Fibroblast of skin of right quadriceps (primary cell): ENCODE measurements around the gene IL12RB2.
A peak's percentile ranks its signal among the peaks of the same experiment; 100 is the strongest.

Experiments
- DNase-seq: peaks from one replicate; pipeline ENCODE4 v3.0.0-alpha.2; 2013

Gene IL12RB2

DNA sequence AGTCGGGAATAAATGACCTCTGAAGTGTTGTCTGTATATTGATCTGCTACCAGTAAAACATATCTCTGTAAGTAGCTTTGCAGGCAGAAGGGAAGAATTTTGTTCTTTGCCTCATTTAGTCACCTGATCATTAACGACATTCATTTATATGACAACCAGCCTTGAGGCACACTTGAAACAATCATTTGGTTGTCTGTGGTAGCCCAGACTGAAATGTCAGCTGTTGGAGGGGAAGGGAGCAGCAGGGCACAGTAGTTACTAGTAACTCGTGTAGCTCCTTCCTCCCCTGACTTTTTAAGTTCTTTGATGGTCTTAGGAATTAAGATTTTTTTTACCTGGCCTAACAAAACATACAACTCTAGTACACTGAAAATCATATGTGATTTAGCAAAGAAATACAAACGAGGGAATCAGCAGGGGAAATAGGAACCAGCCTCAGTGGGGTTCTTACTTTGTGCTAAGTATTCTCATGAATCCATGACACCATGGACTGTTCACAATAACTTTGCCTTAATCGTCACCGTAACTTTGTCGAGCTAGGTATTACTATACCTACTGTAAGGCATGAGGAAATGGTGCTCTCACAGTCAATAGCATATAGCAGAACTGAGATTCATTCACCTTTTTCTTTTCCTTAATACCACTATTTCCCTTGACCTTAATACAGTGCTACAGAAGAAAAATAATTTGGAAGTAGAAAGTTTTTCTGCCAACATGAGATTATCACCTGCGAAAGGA, 6.4 kb downstream of the IL12RB2 start:
- DNase-seq = no peak

DNA sequence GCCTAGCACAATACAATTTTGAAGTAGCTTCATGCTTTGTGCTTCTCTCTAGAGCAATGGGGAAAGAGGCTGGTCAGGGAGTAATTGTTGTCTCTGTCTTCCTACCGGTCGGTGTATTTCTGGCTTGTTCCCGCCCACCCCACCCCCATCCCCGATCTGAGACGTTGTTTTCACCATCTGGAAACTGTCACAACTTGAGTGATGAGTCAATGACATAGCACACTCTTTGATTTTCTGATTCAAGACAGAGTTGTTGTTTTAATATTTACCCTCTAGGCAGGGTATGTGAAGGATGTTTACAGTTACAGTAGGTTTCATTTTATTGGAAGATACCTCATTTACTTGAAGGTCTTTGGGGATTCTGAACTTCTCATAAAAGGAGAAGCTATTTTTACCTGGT, 7.0 kb downstream of the IL12RB2 start:
- no peak for DNase-seq

DNA sequence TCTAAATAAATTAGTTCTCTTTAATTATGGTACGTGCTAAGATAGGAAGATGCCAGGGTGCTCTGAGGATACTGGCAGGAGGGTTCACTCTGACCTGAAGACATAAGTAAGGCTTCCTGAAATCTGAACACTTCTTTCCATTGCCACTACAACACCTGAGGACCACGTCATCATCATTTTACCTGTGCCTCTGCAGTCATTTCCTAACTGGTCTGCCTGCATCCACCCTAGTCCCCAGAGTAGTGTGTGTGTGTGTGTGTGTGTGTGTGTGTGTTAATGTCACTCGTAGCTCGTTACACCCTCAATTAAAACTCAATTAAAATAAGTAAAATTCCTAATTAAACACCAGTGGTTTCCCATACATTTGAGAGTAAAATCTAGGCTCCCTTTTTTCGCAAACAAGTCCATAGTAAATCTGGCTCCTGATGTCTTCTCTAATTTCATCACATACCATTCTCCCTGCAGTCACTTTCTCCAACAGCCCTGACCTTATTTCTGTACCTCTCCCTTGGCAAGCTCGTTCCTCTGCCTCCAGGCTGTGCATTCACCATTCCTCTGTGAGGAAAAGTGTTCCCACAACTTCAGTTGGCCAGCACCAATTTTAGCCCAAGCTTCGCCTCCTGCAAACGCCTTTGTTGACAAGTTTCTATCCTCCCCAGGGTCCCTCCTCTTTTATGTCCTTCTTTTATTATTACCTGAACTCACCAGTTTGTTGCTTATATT, 8.7 kb downstream of the IL12RB2 start:
- no peak for DNase-seq

DNA sequence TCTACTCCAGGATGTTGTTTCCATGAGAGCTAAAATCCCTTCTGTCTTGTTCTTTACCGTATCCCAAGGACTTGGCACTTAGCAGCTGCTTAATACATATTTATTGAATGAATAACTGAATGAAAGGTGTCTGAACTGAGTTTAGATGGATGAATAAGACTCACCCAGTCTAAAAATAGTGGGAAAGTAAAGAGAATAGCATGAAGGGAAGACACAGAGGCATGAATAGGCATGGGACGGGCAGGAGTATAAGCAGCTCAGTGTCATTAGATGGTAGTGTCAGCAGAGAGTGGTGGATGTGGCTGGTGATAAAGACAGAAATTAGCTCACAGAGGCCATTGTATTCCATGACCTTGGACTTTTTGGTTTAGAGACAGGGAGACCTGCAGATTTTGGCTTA, 9.2 kb downstream of the IL12RB2 start:
- no peak for DNase-seq

DNA sequence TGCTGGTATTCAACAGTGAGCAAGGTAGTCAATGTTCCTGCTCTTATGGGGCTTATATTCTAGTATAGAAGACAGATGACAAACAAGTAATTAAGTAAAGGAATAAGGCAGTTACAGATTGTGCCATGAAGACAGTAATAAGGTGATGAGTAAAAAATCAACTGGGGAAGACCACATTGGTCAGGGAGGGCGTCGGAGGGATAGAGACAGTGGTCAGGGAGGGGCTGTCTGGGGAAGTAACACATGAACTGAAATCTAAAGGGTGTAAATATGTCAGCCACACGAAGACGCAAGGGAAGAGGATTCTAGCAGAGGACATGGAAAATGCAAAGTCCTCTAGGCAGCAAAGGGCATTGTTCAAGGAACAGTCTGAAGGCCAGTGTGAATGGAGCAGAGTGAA, 10.1 kb downstream of the IL12RB2 start:
- no peak for DNase-seq

DNA sequence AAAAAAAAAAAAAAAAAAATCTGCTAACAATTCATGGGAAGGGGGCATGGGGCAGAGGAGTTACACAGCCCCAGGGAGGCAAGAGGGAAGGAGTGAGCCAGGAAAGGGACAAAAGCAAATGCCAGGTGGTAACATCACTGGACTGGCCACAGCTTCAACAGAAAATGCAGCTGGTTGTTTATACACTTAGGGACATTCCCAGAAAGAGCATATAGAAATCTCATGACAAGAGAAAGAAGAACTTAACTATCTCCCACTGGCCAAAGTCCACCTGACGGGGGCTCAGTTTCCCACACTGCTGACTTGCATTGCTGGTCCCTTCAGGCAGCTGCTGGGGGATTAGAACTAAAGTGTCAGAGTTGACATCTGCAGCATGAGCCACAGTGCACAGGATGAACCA, 14.8 kb downstream of the IL12RB2 start:
- DNase-seq = no peak

DNA sequence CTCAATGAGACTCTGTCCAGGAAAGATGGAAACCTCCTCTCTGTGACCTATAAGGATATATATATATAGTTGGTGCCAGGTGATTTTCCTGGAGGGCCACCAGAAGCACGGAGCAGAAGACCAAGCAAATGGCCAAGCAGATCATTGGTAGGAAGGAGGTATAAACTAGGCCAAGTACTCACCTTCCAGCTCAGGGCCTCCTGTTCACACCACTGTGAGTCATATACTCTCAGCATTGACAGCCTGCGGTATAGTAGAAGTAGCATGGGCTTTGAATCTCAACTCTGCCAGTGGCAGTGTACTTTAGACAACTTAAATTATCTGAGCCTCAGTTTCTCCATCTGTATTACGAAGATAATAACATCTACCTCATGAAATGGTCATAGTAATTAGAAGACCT, 15.4 kb downstream of the IL12RB2 start:
- no peak for DNase-seq

DNA sequence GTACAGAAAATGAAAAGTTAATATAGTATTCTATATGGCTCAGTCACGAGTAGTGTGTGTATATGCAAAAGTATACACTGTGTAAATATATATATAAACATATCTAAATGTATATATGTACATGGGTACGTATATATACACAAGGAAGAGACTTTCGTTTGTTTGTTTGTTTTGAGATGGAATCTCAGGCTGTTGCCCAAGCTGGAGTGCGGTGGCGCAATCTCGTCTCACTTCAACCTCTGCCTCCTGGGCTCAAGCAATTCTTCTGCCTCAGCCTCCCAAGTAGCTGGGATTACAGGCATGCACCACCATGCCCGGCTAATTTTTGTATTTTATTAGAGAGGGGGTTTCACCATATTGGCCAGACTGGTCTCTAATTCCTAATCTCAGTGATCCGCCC, 16.4 kb downstream of the IL12RB2 start:
- DNase-seq = no peak

DNA sequence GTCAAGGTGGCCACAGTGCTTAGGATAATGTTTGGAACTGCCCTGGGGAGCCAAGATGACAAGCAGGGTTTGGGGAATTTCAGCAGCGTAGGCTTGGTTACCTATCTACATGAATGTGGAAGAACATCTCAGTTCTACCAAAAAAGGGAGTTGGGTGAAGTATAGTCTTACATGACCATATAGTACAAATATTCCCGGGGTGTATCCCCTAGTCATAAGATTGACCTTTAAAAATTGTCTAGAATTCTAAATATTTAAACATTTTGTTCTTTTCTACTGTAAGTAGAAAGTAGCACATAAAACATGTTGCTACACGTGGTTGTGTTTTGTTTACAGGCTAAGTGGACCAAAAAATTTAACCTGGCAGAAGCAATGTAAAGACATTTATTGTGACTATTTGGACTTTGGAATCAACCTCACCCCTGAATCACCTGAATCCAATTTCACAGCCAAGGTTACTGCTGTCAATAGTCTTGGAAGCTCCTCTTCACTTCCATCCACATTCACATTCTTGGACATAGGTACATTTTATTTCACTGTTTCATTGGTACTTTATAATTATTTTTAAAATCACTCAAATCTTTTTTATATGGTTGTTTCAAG, 20.3 kb downstream of the IL12RB2 start:
- DNase-seq = no peak

DNA sequence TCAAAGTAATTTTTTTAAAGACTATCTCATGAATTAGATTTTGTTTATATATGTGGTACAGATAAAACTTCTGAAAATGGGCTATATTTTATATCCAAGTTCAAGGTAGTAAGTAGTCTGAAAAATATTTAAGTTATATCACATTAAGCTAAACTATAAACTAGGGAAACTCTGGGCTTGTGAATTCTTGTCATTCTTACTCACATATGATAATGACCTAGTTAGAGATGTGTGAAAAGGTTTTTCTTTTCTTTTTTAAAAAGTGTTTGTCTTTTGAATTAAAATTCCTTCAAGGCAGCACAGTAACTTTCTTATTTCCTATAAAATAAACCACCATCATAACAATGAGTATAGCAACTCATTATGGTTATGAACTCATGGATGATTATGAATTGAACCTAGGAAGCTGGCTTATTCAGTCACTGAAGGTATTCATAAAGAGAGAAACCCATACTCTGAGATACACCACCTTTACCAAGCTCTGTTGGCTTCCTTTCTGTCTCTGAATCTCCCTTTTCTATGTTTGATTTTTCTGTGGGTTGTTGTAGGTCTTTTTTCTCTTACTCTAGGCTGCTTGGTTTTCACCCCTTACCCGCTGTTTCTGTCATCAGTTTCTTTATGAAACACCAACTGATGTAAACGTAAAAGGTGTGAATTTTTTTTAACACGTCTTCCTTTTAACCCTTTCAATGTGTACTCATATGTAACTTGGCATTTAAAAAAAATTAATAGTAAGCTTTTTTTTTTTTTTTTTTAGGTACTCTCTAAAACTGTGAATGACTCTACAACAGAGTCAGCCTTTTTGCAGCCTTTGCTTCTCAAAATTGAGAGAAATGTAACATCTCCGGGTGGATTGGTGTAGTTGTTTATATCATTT, 25.2 kb downstream of the IL12RB2 start:
- DNase-seq = no peak

DNA sequence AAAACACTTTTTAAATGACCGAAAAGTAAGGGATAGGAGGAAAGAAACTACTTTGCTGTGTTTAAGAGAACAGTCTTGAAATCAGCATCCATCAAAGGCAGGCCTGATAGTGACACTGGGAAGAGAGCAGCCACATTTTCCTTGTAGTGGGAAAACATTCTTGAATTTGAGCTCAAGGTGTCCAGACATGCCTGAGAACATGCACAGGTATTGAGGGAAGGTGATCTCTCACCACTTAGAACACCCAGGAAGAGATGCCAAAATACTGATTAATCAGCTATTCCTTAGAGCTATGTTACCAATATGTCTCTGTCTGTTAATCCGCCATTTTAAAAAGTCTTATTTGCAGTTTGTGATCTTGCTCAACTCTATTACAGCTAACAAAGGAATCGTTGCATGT, 25.9 kb downstream of the IL12RB2 start:
- no peak for DNase-seq

DNA sequence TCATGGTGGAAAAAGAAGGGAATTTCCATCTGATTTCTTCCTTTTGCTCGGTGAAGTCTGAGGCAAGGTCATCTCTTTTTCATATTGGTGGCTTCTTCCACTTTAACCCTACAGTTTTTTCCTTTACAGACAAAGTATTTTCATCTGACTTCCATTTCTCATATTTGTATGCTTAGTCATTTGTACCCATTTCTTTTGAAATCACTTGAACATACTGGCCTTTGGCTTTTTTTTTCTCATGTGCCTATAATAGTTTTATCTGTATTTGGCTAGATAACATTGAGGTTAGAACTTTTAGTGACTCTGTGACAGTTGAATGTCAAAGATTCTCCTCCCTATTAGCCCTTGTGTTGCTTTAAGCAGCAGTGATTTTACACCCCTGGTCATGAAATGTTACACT, 27.7 kb downstream of the IL12RB2 start:
- no peak for DNase-seq

DNA sequence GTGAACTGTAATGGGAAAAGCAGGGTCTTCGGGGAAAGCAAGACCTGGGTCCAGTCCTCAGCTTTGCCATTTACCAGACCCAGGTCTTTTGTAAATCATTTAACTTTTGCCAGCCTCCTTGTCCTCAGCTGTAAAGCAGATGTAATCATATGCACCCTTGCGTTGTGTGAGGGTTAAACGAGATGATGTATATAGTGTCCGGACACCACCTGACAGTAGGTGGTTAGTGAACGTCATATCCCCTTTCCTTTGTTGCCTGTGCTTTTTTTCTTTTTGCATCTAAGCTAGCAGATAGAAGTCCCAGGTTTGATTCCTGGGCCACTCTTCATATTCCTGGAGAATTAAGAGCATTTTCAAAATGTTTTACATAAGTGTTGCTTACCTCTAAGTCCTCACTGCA, 28.5 kb downstream of the IL12RB2 start:
- no peak for DNase-seq

DNA sequence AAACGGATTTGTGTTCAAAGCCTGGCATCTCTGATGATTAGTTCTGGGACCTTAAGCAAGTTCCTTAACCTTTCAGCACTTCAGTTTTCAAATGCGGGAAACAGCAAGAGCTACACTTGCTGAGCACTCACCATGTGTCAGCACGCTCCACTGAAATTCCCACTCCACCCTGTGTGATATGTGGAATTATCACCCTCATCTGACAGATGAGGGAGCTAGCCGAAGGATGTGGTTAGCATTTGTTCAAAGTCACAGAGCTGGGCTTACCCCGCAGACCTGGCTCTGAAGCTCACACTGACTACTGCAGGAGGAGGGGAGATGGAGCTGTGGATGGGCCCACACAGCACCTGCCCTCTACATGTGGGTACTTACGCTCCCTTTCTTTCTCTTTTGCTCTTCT, 29.1 kb downstream of the IL12RB2 start:
- DNase-seq = no peak

DNA sequence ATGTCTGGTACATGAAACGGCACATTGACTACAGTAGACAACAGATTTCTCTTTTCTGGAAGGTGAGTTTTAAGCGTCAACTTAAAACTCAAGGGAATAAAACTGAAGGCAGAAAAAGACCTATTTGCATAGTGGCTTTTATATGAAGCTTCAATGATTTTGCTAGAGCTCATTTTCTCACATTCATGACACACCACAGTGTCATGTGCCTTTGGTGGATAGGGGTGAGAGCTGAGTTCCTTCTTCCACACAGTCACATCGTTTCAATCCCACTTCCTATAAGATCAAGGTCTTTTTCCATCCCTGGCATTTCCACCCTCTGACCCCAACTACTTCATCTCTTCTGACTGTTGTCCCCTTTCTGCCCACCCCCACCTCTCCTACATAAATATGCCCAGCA, 31.0 kb downstream of the IL12RB2 start:
- DNase-seq = peak; percentile 27

DNA sequence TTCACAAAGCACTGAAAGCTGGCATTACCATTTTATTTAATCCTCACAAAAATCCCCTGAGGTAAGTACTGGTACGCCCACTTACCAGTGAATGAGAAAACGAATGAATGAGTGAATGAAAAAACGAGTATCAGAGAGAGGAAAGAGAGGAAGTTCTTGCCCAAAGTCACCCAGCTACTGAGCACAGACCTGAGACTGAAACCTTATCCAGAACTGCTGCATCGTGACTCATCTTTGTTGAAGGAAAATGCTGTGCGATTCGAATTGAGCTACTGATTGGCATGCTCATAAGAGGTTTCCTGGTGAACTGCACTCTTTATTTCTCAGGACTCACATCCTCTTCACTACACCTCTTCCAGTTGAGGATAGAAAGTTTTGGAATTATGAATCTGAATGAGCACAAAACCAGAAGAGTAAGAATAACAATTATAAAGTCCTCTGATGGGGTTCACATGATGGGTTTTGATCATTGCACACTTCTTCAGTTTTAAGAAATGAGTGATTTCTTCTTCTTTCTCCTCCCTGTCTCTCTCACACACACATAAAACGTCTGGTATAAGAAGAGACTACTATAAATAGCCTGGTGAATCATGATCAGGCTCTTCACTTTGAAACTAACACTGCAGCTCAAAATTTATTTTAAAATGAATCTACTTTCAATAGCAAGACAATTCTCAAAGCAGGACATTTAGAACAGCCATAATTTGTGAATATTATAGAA, 32.1 kb downstream of the IL12RB2 start:
- DNase-seq = peak; percentile 75

DNA sequence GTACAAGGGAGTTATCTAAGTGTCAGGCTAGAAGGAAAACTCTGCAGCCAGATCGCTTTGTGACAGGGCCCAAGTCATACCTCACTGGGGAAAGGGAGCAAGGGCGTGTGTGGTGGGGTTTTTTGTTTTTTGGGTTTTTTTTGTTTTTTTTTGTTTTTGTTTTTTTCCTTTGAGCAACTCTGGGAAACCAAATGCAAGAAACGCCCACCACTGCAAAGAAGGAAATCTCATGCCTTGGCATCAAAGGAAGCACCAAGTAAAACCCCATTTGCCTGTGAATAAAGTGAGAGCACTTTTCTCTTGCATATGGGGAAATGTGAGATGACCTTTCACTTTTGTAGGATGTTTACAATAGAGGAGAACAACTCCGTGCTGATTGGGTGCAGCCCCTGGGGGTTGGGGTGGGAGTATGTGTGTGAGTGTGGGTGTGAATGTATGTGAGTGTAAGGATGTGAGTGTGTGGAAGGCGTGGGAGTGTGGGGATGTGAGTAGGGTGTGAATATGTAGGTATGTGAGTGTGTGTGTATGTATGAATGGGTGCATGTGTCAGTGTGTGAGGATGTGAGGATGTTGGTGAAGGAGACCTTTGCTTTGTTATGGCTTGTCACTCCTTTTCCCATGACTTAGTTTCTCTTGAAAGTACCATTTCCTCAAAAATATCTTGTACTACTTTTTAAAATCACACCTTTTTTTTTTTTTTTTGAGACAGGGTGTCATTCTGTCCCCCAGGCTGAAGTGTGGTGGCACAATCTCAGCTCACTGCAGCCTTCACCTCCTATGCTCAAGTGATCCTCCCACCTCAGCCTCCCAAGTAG, 34.6 kb downstream of the IL12RB2 start:
- DNase-seq = no peak

DNA sequence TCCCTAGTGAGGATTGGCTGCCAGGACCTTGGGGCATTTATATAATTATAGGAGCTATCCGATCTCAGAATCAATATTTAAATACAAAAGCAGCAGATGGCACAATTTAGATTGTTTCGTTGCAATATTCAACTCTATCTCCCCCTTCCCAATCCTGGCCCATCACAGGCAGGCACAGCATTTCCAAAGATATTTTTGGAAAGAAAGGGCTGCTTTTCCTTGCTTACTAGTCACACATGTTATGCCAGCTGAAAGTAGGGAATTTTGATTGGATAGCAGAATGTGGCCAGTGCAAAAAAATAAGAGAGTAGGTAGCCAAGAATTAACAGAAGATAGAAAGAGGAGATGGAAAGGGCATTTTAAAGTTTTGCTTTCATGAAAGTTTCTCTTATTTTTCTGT, 37.9 kb downstream of the IL12RB2 start:
- no peak for DNase-seq

DNA sequence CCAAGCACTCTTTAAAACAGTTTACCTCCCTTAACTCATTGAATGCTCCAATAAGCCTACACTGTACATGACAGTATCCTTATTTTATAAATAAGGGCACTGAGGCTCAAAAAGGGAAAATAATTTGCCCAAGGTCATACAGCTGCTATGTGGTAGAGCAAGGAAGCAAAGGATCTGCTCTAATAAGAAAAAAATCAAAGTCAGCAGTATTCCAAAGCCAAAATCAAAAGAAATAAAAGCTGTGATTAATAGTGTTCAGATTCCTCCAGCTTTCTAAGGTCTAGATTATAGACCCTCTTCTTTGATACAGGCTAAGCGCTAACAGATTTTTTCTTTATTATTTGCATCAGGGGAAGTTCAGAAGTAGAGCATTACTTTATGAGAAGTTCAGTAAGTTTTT, 39.3 kb downstream of the IL12RB2 start:
- no peak for DNase-seq

DNA sequence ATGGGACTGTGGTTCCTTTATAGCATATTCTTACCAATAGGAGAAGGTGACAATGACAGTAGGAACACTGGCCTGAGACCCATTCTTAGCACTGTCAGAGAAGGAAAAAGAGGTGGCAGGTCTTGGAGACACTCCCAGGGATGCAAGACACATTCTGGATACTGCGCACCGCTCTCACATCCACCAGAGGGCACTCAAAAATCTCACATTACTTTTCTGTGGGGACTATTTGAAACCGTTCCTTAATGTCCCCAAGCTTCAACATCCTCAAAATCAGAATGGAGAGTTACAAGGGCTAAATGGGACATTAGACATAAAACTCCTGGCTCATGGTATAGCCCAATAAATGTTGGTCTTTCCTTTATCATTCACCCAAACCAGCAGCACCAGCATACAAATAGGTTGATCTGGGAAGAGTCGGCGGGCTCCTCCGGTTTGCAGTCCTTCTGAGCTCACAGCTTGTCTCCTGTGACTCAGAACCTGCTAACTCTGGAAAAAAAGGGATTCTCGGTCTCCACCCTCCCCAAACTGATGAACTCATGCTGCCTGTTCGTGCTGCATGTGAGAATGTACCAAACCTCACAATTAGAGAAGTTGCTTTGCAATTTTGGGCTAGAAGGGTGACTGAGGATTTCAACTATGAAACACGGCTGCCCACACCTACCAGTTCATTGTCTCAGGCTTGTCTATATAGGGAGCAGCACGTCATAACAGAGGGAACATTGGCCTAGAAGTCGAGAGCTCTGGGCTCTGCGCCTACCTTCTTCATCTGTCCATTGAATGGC, 40.2 kb downstream of the IL12RB2 start:
- DNase-seq = peak; percentile 69
